Measurements from ENCODE around the gene TENM4.

The TENM4 gene

GRCh38 chr11:79396001-79396400 lies 44.8 kb downstream of the TENM4 start:
- no peak overlapping the region for H3K27ac ChIP-seq
- no peak for TF ChIP-seq CTCF (IDR thresholded peaks at IDR 0.05)
- DNase-seq (ENCODE audit: low spot score): no peak
- no peak overlapping the region for H3K4me3 ChIP-seq

GRCh38 chr11:79393362-79394043 lies 47.3 kb downstream of the TENM4 start:
- H3K27ac ChIP-seq: no peak overlapping the region
- no peak for DNase-seq (ENCODE audit: low spot score)
- TF ChIP-seq CTCF (IDR thresholded peaks at IDR 0.05): no peak
- no peak overlapping the region for H3K4me3 ChIP-seq

GRCh38 chr11:79392161-79392560 lies 48.7 kb downstream of the TENM4 start:
- Histone ChIP-seq H3K4me3 (no peak overlapping the region), H3K27ac (no peak overlapping the region)
- DNase-seq (ENCODE audit: low spot score): no peak
- no peak for TF ChIP-seq CTCF (IDR thresholded peaks at IDR 0.05)

- DNase-seq (ENCODE audit: low spot score): no peak
- H3K4me3 ChIP-seq: no peak overlapping the region
- no peak overlapping the region for H3K27ac ChIP-seq
- no peak for TF ChIP-seq CTCF (IDR thresholded peaks at IDR 0.05)
Observed at GRCh38 chr11:79390923-79391322, 49.9 kb downstream of the TENM4 start.

DNA sequence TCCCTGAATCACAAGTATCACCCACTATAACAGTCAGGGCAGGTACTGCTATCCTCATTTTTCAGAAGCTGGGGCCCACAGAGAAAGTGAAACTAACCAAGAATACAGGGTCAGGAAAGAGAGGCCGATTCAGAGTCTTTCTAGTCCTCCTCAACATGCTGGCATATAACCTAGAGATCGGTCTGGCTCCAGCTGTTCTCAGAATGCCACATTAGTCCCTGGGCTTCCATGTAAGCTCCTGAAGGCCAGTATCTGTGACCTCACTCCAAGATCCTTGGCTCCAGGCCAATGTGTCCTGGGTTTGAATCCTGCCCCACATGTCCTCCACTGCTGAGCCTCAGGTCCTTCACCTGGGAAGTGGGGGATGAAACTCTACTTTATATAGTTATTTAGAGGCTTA lies 50.4 kb downstream of the TENM4 start:
- no peak overlapping the region for H3K4me3 ChIP-seq
- no peak for DNase-seq (ENCODE audit: low spot score)
- TF ChIP-seq CTCF (IDR thresholded peaks at IDR 0.05): no peak
- no peak overlapping the region for H3K27ac ChIP-seq

- TF ChIP-seq CTCF (IDR thresholded peaks at IDR 0.05): no peak
- DNase-seq (ENCODE audit: low spot score): no peak
- Histone ChIP-seq H3K27ac (no peak overlapping the region), H3K4me3 (no peak overlapping the region)
Observed at GRCh38 chr11:79388201-79388600, 52.6 kb downstream of the TENM4 start.

DNA sequence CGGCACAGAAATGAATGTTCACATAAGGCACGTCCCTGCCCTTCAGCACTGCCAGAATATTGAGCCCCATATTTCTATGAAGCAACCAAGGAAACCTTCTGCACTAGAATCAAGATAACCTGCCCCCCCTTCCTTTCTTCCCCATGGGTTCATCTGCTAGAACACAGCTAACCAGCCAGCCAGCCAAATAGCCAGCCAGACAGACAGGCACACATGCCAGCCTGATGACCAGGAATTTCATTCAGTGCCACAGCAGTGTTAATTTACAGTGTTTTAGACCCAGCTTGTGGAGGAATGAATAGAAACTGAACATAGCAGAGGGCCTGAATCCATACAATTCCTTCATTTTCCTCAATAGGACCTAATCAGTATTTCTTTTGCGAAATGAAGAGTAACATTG lies 57.0 kb downstream of the TENM4 start:
- DNase-seq (ENCODE audit: low spot score): no peak
- no peak for TF ChIP-seq CTCF (IDR thresholded peaks at IDR 0.05)
- no peak overlapping the region for H3K4me3 ChIP-seq
- no peak overlapping the region for H3K27ac ChIP-seq
